ENCODE measurements around the gene LRRC8E.
"Not testable (repeated sequence)": the region's sequence is repeated elsewhere in the genome, so short reads cannot be mapped to it uniquely, and the experiment has no call there.

LRRC8E gene

GRCh38 chr19:7887408-7888144 is 734 bp upstream of the LRRC8E start:
- no peak for DNase-seq (ENCODE audit: low read depth)
- H3K4me3 ChIP-seq (ENCODE audit: low read depth, low read length) = peak overlapping the region; percentile 54
- in situ Hi-C loops (cut with HindIII; ENCODE audit: low sequenced_read_pairs) = no loop called here
- TF ChIP-seq, protein P1, sequence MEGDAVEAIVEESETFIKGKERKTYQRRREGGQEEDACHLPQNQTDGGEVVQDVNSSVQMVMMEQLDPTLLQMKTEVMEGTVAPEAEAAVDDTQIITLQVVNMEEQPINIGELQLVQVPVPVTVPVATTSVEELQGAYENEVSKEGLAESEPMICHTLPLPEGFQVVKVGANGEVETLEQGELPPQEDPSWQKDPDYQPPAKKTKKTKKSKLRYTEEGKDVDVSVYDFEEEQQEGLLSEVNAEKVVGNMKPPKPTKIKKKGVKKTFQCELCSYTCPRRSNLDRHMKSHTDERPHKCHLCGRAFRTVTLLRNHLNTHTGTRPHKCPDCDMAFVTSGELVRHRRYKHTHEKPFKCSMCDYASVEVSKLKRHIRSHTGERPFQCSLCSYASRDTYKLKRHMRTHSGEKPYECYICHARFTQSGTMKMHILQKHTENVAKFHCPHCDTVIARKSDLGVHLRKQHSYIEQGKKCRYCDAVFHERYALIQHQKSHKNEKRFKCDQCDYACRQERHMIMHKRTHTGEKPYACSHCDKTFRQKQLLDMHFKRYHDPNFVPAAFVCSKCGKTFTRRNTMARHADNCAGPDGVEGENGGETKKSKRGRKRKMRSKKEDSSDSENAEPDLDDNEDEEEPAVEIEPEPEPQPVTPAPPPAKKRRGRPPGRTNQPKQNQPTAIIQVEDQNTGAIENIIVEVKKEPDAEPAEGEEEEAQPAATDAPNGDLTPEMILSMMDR (IDR thresholded peaks at IDR 0.05; ENCODE audit: low read depth, low read length, missing control alignments) = no peak

GRCh38 chr19:7888826-7889217 is 512 bp downstream of the LRRC8E start:
- TF ChIP-seq, protein P1 (IDR thresholded peaks at IDR 0.05; ENCODE audit: low read depth, low read length, missing control alignments) = no peak
- in situ Hi-C loops (cut with HindIII; ENCODE audit: low sequenced_read_pairs) = no loop called here
- peak overlapping the region; percentile 54 for H3K4me3 ChIP-seq (ENCODE audit: low read depth, low read length)
- no peak for DNase-seq (ENCODE audit: low read depth)

DNA sequence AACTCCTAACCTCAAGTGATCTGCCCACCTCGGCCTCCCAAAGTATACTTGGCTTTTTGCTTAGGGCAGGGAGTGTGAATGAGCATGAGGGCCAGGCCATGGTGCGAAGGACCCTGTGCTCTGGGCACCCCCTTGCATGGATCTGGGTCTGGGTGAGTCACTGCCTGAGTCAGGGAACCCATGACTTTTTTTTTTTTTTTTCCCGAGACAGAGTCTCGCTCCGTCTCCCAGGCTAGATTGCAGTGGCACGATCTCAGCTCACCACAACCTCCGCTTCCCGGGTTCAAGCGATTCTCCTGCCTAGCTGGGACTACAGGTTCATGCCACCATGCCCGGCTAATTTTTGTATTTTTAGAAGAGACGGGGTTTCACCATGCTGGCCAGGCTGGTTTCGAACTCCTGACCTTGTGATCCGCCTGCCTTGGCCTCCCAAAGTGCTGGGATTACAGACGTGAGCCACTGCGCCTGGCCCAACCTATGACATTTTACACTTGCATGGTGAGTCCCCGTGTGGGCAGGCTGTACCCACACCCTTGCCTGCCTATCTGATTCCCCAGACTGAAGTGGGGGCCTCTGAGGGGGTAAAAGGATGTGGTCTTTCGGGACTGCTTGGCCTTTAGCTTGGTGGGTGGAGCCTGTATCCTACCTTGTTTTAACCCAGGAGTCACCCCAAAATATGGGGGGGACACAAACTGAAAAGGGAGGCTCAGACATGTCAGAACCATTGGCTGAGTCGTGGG is 5.2 kb downstream of the LRRC8E start:
- DNase-seq (ENCODE audit: low read depth); in situ Hi-C loops (cut with HindIII; ENCODE audit: low sequenced_read_pairs); H3K4me3 ChIP-seq (ENCODE audit: low read depth, low read length): not testable (repeated sequence)

- no peak for DNase-seq (ENCODE audit: low read depth)
- TF ChIP-seq, protein P1 (IDR thresholded peaks at IDR 0.05; ENCODE audit: low read depth, low read length, missing control alignments) = no peak
- no peak overlapping the region for H3K4me3 ChIP-seq (ENCODE audit: low read depth, low read length)
- in situ Hi-C loops (cut with HindIII; ENCODE audit: low sequenced_read_pairs) = no loop called here
These were observed 6.5 kb downstream of the LRRC8E start for GRCh38 chr19:7894612-7895309.

GRCh38 chr19:7895565-7895964 is 7.3 kb downstream of the LRRC8E start:
- in situ Hi-C loops (cut with HindIII; ENCODE audit: low sequenced_read_pairs) = no loop called here
- DNase-seq (ENCODE audit: low read depth) = no peak
- H3K4me3 ChIP-seq (ENCODE audit: low read depth, low read length) = no peak overlapping the region
- TF ChIP-seq, protein P1 (IDR thresholded peaks at IDR 0.05; ENCODE audit: low read depth, low read length, missing control alignments) = no peak

- in situ Hi-C loops (cut with HindIII; ENCODE audit: low sequenced_read_pairs) = no loop called here
- H3K4me3 ChIP-seq (ENCODE audit: low read depth, low read length) = no peak overlapping the region
- DNase-seq (ENCODE audit: low read depth) = no peak
- TF ChIP-seq, protein P1 (IDR thresholded peaks at IDR 0.05; ENCODE audit: low read depth, low read length, missing control alignments) = no peak
These were observed 9.0 kb downstream of the LRRC8E start for GRCh38 chr19:7897292-7897691.

All from astrocyte of the cerebellum (primary cell).